ENCODE results near the gene C16orf95. TPM values are rescaled to one million over a fixed set of nuclear protein-coding genes. Genes with fewer than 3 reads are reported as not detected.

C16orf95 gene
- total RNA-seq, 2 experiments from 2014 or later = 5.6 to 12.8 TPM

DNA sequence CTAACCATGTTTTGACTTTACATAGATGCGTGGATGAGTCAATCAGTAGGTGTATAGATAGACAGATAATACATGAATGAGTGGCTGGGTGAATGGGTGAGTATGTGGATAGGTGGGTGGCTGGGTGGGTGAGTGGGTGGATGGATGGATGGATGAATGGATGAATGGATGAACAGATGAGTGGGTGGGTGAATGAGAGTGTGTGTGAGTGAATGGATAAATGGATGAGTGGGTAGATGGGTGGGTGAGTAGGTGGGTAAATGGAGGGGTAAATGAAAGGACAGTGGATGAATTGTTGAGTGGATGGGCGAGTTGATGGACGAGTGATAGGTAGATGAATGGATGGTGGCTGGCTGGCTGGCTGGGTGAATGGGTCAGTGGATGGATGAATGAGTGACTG lies 23.2 kb downstream of the C16orf95 start:
- CTCF ChIA-PET = no interaction called here
- Mint-ChIP-seq H3K9me3 (ENCODE audit: low read depth) (peaks cover 5% of the 10 kb centered on the region), H3K4me1 (no peaks in the 10 kb centered on the region), H3K27me3 (no peaks in the 10 kb centered on the region), H3K4me3 (no peak overlapping the region), H3K27ac (no peak overlapping the region), H3K36me3 (ENCODE audit: low read depth) (peaks cover 11% of the 10 kb centered on the region)
- POLR2A ChIA-PET = interaction anchor here (0.6 kb wide), 1 partner anchor 70 kb away, joined by 3 read pairs; no protein-coding TSS in a partner anchor
- ATAC-seq (no peak), DNase-seq (no peak)
- intact Hi-C loops (cut with DNase I, micrococcal nuclease) = no loop called here

DNA sequence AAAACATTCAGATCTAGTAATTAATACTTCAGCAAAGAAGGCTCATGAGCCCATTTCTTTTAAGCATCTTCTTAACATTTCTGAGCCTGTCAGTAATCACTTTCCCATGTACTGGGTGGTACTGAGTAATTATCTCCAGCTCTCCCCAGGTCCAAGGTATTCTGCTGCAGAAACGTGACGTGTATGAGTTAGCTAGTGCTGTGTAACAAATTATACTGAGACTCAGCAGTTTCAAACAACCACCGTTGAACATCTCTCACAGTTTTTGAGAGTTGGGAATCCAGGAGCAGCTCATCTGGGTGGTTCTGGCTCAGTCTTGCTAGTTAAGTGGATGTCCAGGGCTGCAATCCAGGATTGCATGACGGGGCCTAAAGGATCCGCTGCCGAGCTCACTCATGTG lies 25.2 kb downstream of the C16orf95 start:
- Mint-ChIP-seq H3K27me3 (no peaks in the 10 kb centered on the region), H3K27ac (no peak overlapping the region), H3K36me3 (ENCODE audit: low read depth) (peaks cover 8% of the 10 kb centered on the region), H3K9me3 (ENCODE audit: low read depth) (peaks cover 5% of the 10 kb centered on the region), H3K4me3 (no peak overlapping the region), H3K4me1 (no peaks in the 10 kb centered on the region)
- ChIA-PET POLR2A (no interaction called here), CTCF (interaction anchor here (0.7 kb wide), 1 partner anchor 542 kb away, joined by 3 read pairs; no protein-coding TSS in a partner anchor)
- no peak for ATAC-seq
- intact Hi-C loops (cut with DNase I, micrococcal nuclease) = no loop called here
- DNase-seq = no peak

DNA sequence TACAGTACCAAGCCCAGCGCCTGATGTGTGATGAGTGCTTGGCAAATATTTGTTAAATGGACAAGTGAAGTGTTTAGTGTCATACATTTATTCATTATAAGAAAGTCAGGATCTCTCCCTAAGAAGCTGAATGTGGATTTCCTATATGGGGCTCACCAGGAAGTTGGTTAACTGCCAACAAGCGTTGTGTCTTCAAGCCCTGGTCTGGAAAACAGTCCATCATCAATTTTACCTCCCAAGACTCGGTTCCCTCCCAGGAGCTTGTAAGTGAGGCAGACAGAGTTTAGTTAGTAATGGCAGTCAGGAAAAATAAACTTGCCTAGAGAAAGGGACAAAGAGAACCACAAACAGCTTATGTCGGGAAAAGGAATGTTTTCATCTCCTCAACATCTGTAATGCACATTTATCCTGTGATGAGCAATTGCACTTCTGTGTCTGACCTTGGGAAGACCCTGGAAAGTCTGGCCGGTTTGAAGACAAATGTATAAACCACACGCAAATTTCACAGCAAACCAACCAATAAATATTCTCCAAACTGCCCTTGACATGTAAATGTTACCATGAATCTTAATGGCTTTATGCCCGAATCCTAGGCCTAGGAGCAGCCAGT lies 28.3 kb downstream of the C16orf95 start:
- no peak for DNase-seq
- ChIA-PET CTCF (no interaction called here), POLR2A (no interaction called here)
- Mint-ChIP-seq H3K4me3 (no peak overlapping the region), H3K4me1 (no peaks in the 10 kb centered on the region), H3K27me3 (no peaks in the 10 kb centered on the region), H3K27ac (no peak overlapping the region), H3K36me3 (ENCODE audit: low read depth) (peaks cover 8% of the 10 kb centered on the region), H3K9me3 (ENCODE audit: low read depth) (peaks cover 8% of the 10 kb centered on the region)
- intact Hi-C loops (cut with DNase I, micrococcal nuclease) = no loop called here
- ATAC-seq = no peak

DNA sequence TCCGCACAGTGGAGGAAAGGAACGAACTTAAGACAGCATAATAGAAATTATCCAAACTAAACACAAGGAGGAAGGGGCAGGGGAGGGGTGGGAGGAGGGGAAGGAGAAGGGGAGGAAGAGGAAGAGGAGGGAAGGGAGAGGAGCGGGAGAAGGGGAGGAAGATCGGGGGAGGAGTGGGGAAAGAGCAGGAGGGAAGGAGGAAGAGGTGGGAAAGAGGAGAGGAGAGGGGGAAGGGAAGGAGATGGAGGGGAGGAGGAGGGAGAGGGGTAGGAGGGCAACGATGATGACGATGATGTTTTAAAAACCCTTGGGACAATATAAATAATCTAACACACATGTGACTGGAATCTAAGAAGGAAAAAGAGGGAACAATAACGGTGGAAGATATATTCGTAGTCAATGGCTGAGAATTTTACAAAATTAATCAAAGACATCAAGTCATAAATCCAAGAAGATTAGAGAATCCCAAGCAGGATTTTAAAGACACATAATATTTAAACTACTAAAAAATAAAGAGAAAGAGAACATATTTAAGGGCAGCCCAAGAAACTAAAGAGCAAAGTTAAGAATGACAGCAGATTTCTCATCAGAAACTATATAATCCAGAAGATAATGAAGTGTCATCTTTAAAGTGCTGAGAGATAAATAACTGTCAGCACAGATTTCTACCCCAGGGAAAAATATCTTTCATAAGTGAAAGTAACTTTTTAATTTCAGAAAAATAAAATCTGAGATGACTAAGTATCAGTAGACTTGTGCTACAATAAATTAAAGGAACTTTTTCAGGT lies 30.2 kb downstream of the C16orf95 start:
- POLR2A ChIA-PET = no interaction called here
- Mint-ChIP-seq H3K4me3 (no peak overlapping the region), H3K4me1 (no peaks in the 10 kb centered on the region), H3K9me3 (ENCODE audit: low read depth) (peaks cover 3% of the 10 kb centered on the region), H3K27me3 (peaks cover under 1% of the 10 kb centered on the region), H3K27ac (no peak overlapping the region), H3K36me3 (ENCODE audit: low read depth) (peaks cover under 1% of the 10 kb centered on the region)
- no peak for ATAC-seq
- CTCF ChIA-PET = no interaction called here
- DNase-seq = no peak
- intact Hi-C loops (cut with DNase I, micrococcal nuclease) = no loop called here

DNA sequence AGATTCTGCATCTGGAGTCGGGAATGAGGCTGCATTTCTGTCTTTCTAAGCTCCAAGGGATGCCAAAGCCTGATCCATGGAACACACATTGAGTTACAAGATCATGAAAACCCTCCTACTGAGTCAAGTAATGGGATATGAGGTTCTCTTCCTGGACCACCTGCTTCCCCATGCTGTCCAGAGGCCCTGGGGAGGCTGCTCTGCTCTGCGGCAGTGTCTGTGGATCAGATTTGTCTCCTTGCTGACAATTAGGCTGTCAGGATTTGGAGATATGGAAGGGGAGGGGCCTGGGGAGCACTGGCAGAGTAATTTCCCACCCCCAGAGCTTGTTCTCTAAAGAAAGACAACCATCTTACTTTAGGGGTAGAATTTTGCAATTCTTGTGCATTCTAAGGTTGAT lies 33.0 kb downstream of the C16orf95 start:
- Mint-ChIP-seq H3K4me3 (no peak overlapping the region), H3K9me3 (ENCODE audit: low read depth) (peaks cover 3% of the 10 kb centered on the region), H3K27ac (no peak overlapping the region), H3K4me1 (no peaks in the 10 kb centered on the region), H3K36me3 (ENCODE audit: low read depth) (no peaks in the 10 kb centered on the region), H3K27me3 (peaks cover 1% of the 10 kb centered on the region)
- ChIA-PET POLR2A (no interaction called here), CTCF (interaction anchor here (0.7 kb wide), 1 partner anchor 411 kb away, joined by 4 read pairs; no protein-coding TSS in a partner anchor)
- DNase-seq (no peak), ATAC-seq (no peak)
- intact Hi-C loops (cut with DNase I, micrococcal nuclease) = no loop called here

DNA sequence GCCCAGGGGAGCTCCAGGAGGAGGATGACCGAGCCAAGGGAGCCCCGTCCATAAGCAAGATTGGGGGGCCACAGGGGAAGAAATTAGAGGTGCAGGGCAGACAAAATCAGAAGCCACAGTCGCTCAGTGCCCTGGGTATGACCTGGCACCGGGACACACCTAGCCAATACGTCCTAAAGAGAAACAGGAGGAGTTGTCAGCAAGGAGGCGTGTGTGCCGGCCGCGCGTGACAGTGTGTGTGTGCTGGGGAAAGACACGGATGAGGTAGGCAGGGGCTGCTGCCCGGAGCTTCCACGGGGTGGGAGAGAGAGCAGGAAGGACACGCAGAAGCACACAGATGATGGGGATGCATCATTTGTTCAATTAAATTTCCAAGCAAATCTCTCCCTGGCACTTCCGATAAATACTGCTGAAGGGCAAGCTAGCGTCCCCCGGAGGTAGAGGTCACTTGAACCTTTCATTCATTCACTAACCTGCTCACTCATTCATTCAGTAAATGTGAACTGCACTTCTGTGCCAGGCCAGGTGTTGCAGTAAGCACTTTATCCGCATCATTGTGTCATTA lies 38.0 kb downstream of the C16orf95 start:
- ChIA-PET POLR2A (no interaction called here), CTCF (interaction anchor here (0.7 to 1.4 kb wide), 7 partner anchors 11 to 1044 kb away, joined by 3 to 10 read pairs (median 3); no protein-coding TSS in a partner anchor)
- Mint-ChIP-seq H3K4me1 (no peaks in the 10 kb centered on the region), H3K27ac (no peak overlapping the region), H3K27me3 (peaks cover 5% of the 10 kb centered on the region), H3K4me3 (no peak overlapping the region), H3K9me3 (ENCODE audit: low read depth) (no peaks in the 10 kb centered on the region), H3K36me3 (ENCODE audit: low read depth) (no peaks in the 10 kb centered on the region)
- DNase-seq (no peak), ATAC-seq (no peak)
- intact Hi-C loops (cut with DNase I, micrococcal nuclease) = loop anchor here (2.0 to 5.0 kb wide), 3 partner anchors 74 to 717 kb away; no protein-coding TSS in a partner anchor

DNA sequence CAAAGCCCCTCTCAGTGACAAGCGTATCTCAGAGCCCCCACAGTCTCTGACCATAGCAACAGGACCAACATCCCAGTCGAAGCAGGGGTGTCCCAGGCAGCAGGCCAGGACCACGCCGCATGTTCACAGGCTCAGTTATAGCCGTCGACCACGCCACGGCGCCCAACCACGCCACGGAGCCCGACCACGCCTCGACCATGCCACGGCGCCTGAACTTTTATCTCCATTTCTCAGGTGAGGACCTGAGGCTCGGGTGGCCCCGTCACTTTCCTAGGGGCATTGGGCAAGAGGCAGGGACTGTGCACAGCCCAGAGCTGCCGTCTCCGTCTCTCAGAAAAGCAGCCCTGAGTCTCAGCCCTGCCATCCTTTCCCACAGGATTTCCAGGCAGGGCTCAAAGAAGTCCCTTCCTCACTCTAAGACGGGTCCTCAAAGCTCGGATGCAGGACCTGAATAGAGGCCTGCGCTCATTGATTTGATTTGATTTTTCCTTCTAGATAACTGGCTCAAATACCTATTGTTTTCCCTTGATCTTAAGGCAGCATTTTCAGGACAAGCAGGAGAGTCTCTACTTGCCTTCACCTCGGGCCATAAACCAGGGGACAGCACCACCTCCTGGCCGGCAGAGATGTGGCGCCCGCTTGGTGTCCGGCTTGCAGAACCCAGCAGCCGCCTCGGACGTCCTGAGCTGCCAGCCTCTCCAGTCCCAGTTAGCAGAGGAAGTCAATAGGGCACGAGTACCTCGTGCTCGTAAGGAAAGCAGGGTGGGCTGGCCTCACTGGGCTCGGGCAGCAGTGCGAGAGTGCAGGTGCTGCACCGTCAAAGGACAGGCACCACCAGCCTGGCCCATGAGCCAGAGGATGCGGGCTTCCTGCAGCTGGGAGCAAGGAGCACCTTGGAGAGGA lies 38.8 kb downstream of the C16orf95 start:
- CTCF ChIA-PET = interaction anchor here (0.7 to 1.4 kb wide), 6 partner anchors 10 to 714 kb away, joined by 3 to 10 read pairs (median 4); no protein-coding TSS in a partner anchor
- peak; percentile 70 for ATAC-seq
- no peaks in the 10 kb centered on the region for H3K9me3 Mint-ChIP-seq (ENCODE audit: low read depth)
- intact Hi-C loops (cut with DNase I, micrococcal nuclease) = loop anchor here (1.0 to 5.0 kb wide), 5 partner anchors 74 to 716 kb away; no protein-coding TSS in a partner anchor
- peak; percentile 76 for DNase-seq
- no peak overlapping the region for H3K4me3 Mint-ChIP-seq
- peaks cover 5% of the 10 kb centered on the region for H3K27me3 Mint-ChIP-seq
- no peaks in the 10 kb centered on the region for H3K4me1 Mint-ChIP-seq
- POLR2A ChIA-PET = no interaction called here
- H3K36me3 Mint-ChIP-seq (ENCODE audit: low read depth) = no peaks in the 10 kb centered on the region
- H3K27ac Mint-ChIP-seq = no peak overlapping the region

DNA sequence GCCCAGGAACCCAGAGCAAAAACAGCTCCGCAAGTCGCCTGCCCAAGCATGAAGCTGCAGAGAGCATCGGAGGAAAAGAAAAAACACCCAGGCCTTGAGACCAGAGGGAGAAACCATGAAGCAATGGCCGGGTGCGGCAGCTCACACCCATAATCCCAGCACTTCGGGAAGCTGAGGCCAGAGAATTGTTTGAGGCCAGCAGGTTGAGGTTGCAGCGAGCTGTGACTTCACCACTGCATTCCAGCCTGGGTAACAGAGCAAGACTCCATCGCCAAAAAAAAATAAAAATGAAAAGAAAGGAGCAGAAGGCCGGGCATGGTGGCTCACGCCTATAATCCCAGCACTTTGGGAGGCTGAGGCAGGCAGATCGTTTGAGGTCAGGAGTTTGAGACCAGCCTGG lies 40.3 kb downstream of the C16orf95 start:
- DNase-seq (no peak), ATAC-seq (no peak)
- intact Hi-C loops (cut with DNase I, micrococcal nuclease) = loop anchor here in 1 of 2 experiments (5.0 kb wide), 1 partner anchor 715 kb away; no protein-coding TSS in a partner anchor
- H3K4me1 Mint-ChIP-seq = no peaks in the 10 kb centered on the region
- no peak overlapping the region for H3K4me3 Mint-ChIP-seq
- H3K27ac Mint-ChIP-seq = no peak overlapping the region
- ChIA-PET CTCF (interaction anchor here (0.7 to 1.0 kb wide), 3 partner anchors 16 to 215 kb away, joined by 3 to 4 read pairs (median 3); no protein-coding TSS in a partner anchor), POLR2A (no interaction called here)
- peaks cover 3% of the 10 kb centered on the region for H3K27me3 Mint-ChIP-seq
- H3K36me3 Mint-ChIP-seq (ENCODE audit: low read depth) = no peaks in the 10 kb centered on the region
- H3K9me3 Mint-ChIP-seq (ENCODE audit: low read depth) = no peaks in the 10 kb centered on the region

DNA sequence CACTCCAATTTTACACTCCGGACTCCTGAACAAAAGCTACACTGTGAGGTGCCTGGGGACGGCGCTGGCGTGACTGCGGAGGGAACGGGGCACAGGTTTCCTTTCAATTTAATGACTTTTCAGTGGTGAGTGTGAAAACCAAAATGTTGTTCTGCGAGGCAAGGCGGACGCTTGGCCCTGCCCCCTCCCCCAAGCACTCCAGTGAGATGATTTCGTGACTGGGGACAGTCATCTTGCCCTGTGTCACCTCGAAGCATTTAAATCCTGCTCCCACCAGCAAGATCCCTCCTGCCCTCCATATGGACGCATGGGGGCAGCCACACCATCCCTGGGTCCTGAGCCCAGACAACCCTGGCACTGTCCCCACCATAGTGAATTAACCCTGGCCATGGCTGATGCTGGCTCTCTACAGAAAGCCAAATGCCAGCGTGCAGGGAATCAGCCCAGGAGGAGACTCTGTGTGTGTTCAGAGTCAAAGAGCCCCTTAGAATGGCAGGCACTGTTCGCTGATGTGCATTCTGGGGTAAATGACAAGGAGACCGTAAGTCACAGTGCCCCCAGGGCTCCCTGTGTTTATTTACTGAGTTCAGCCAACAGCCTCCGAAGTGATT lies 41.0 kb downstream of the C16orf95 start:
- ATAC-seq (no peak), DNase-seq (peak; percentile 11)
- CTCF ChIA-PET = interaction anchor here (0.8 kb wide), 1 partner anchor 16 kb away, joined by 3 read pairs; no protein-coding TSS in a partner anchor
- H3K4me3 Mint-ChIP-seq = no peak overlapping the region
- no peaks in the 10 kb centered on the region for H3K4me1 Mint-ChIP-seq
- H3K27me3 Mint-ChIP-seq = peaks cover 3% of the 10 kb centered on the region
- POLR2A ChIA-PET = no interaction called here
- H3K9me3 Mint-ChIP-seq (ENCODE audit: low read depth) = no peaks in the 10 kb centered on the region
- H3K36me3 Mint-ChIP-seq (ENCODE audit: low read depth) = no peaks in the 10 kb centered on the region
- H3K27ac Mint-ChIP-seq = no peak overlapping the region
- intact Hi-C loops (cut with DNase I, micrococcal nuclease) = loop anchor here in 1 of 2 experiments (5.0 kb wide), 1 partner anchor 714 kb away; no protein-coding TSS in a partner anchor

DNA sequence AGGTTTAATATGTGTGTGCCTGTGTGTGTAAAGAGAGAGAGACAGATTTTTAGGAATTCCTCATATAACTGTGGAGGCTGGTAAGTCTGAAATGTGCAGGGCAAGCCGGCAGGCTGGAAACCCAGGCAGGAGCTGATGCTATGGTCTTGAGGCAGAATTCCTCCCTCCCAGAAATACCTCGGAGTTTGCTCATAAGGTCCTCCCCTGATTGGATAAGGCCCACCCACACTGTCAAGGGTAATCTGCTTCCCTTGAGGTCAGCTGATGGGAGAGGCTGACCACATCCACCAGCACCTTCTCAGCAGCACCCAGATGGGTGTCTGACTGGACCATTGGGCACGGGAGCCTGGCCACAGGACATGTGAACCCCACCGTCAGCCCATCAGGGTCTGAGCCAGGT lies 42.4 kb downstream of the C16orf95 start:
- intact Hi-C loops (cut with DNase I, micrococcal nuclease) = loop anchor here in 1 of 2 experiments (5.0 kb wide), 1 partner anchor 712 kb away; no protein-coding TSS in a partner anchor
- no peaks in the 10 kb centered on the region for H3K4me1 Mint-ChIP-seq
- no peaks in the 10 kb centered on the region for H3K9me3 Mint-ChIP-seq (ENCODE audit: low read depth)
- H3K36me3 Mint-ChIP-seq (ENCODE audit: low read depth) = no peaks in the 10 kb centered on the region
- H3K4me3 Mint-ChIP-seq = no peak overlapping the region
- ATAC-seq = no peak
- no peak for DNase-seq
- POLR2A ChIA-PET = no interaction called here
- CTCF ChIA-PET = no interaction called here
- peaks cover 3% of the 10 kb centered on the region for H3K27me3 Mint-ChIP-seq
- H3K27ac Mint-ChIP-seq = no peak overlapping the region
